WTC11 (cell line): ENCODE results near the gene SERTAD3. TPM values are rescaled to one million over a fixed set of nuclear protein-coding genes. Genes with fewer than 3 reads are reported as not detected.
A peak's percentile ranks its signal among the peaks of the same experiment; 100 is the strongest.

Source experiments
- ATAC-seq: fragments of 200-7000 bp; cut with Tn5 transposase; 2 replicates; pipeline ENCODE4 v1.10.0; 2021; ENCODE audit warnings: mild to moderate bottlenecking, moderate library complexity
- CTCF ChIA-PET: fragments of 300-600 bp; sonication (Branson Sonifier 250); formaldehyde crosslinking; loops from one replicate; lab custom pipeline; 2021; ENCODE audit warnings: antibody characterized with exemption; lab: Charles Lee
- POLR2A ChIA-PET: fragments of 350-600 bp; sonication (Branson Sonifier 250); formaldehyde crosslinking; loops from one replicate; lab custom pipeline; 2021; ENCODE audit warnings: antibody characterized with exemption; lab: Charles Lee
- DNase-seq: peaks from one replicate; pipeline ENCODE4 v3.0.0; 2021; ENCODE audit warnings: low spot score
- H3K27ac Mint-ChIP-seq: 2 replicates; pipeline ENCODE4 v1.8.0; 2021; ENCODE audit warnings: mixed read lengths
- H3K27me3 Mint-ChIP-seq: 2 replicates; pipeline ENCODE4 v1.8.0; 2021; ENCODE audit warnings: low read depth, mild to moderate bottlenecking, moderate library complexity, mixed read lengths
- H3K36me3 Mint-ChIP-seq: 2 replicates; pipeline ENCODE4 v1.8.0; 2021; ENCODE audit warnings: mixed read lengths
- H3K4me1 Mint-ChIP-seq: 2 replicates; pipeline ENCODE4 v1.8.0; 2022; ENCODE audit warnings: mixed read lengths
- H3K4me3 Mint-ChIP-seq: 2 replicates; pipeline ENCODE4 v1.8.0; 2021; ENCODE audit warnings: mild to moderate bottlenecking, moderate library complexity, mixed read lengths
- H3K9me3 Mint-ChIP-seq: 2 replicates; pipeline ENCODE4 v1.8.0; 2021; ENCODE audit warnings: mixed read lengths
- EMX1 ChIP-seq: fragments of 250-450 bp; sonication (Bioruptor Pico); IDR thresholded peaks from 2 replicates; pipeline ENCODE4 v1.8.0; 2021; ENCODE audit warnings: mild to moderate bottlenecking
- GRHL2 ChIP-seq: fragments of 250-450 bp; sonication (Bioruptor Pico); IDR thresholded peaks from 2 replicates; pipeline ENCODE4 v1.8.0; 2022; ENCODE audit warnings: mild to moderate bottlenecking, moderate library complexity; ENCODE audit not compliant: insufficient replicate concordance, severe bottlenecking
- GTF2I ChIP-seq: fragments of 250-450 bp; sonication (Bioruptor Pico); conservative IDR thresholded peaks from 2 replicates; pipeline ENCODE4 v1.4.0; 2021; ENCODE audit warnings: mild to moderate bottlenecking
- MYBL2 ChIP-seq: sonication (generic); formaldehyde crosslinking; IDR thresholded peaks from 2 replicates; pipeline ENCODE4 v1.8.1; 2023; ENCODE audit warnings: mild to moderate bottlenecking, moderate library complexity, missing genetic modification reagents
- NFATC4 ChIP-seq: fragments of 250-450 bp; sonication (Bioruptor Pico); IDR thresholded peaks from 2 replicates; pipeline ENCODE4 v1.9.0; 2021; ENCODE audit warnings: mild to moderate bottlenecking
- SMAD3 ChIP-seq: sonication (generic); formaldehyde crosslinking; IDR thresholded peaks from 2 replicates; pipeline ENCODE4 v1.8.0; 2022; ENCODE audit warnings: missing genetic modification reagents, mild to moderate bottlenecking, borderline replicate concordance
- SOX15 ChIP-seq: fragments of 250-450 bp; sonication (Bioruptor Pico); IDR thresholded peaks from 2 replicates; pipeline ENCODE4 v1.9.0; 2021; ENCODE audit warnings: mild to moderate bottlenecking
- ZNF317 ChIP-seq: sonication (generic); formaldehyde crosslinking; IDR thresholded peaks from 2 replicates; pipeline ENCODE4 v1.8.1; 2023; ENCODE audit warnings: low read depth, mild to moderate bottlenecking, moderate library complexity, missing genetic modification reagents, borderline replicate concordance
- total RNA-seq: library from RNA; stranded (reverse); gene quantifications from 3 replicates; pipeline ENCODE4 v1.2.3, GENCODE V29; 2021
- TF ChIP-seq, protein P1 (sequence below): sonication (generic); formaldehyde crosslinking; IDR thresholded peaks from 2 replicates; pipeline ENCODE4 v1.8.1; 2023; ENCODE audit warnings: mild to moderate bottlenecking, missing genetic modification reagents, borderline replicate concordance
- TF ChIP-seq, protein P2 (sequence below): fragments of 250-450 bp; sonication (Bioruptor Pico); IDR thresholded peaks from 2 replicates; pipeline ENCODE4 v1.9.0; 2021; ENCODE audit warnings: moderate library complexity, mild to moderate bottlenecking, inconsistent platforms, borderline replicate concordance
- TF ChIP-seq, protein P3 (sequence below): sonication (generic); formaldehyde crosslinking; IDR thresholded peaks from 2 replicates; pipeline ENCODE4 v1.8.0; 2023; ENCODE audit warnings: mild to moderate bottlenecking, missing genetic modification reagents
- TF ChIP-seq, protein P4 (sequence below): sonication (generic); formaldehyde crosslinking; IDR thresholded peaks from 2 replicates; pipeline ENCODE4 v1.8.0; 2022; ENCODE audit warnings: mild to moderate bottlenecking, missing genetic modification reagents
- TF ChIP-seq, protein P5 (sequence below): fragments of 200-600 bp; IDR thresholded peaks from 2 replicates; pipeline ENCODE4 v1.8.0; 2022; ENCODE audit warnings: antibody characterized with exemption
- TF ChIP-seq, protein P6 (sequence below): sonication (generic); formaldehyde crosslinking; IDR thresholded peaks from 2 replicates; pipeline ENCODE4 v1.8.0; 2022; ENCODE audit warnings: mild to moderate bottlenecking, missing genetic modification reagents
- TF ChIP-seq, protein P7 (sequence below): sonication (generic); formaldehyde crosslinking; conservative IDR thresholded peaks from 2 replicates; pipeline ENCODE4 v1.8.1; 2023; ENCODE audit warnings: mild to moderate bottlenecking, low read depth, missing genetic modification reagents, moderate library complexity
- TF ChIP-seq, protein P8 (sequence below): fragments of 250-450 bp; sonication (Bioruptor Pico); IDR thresholded peaks from 2 replicates; pipeline ENCODE4 v1.9.0; 2021; ENCODE audit warnings: mild to moderate bottlenecking

SERTAD3 gene
- total RNA-seq, 1 experiment from 2014 or later: 33.6 TPM

DNA sequence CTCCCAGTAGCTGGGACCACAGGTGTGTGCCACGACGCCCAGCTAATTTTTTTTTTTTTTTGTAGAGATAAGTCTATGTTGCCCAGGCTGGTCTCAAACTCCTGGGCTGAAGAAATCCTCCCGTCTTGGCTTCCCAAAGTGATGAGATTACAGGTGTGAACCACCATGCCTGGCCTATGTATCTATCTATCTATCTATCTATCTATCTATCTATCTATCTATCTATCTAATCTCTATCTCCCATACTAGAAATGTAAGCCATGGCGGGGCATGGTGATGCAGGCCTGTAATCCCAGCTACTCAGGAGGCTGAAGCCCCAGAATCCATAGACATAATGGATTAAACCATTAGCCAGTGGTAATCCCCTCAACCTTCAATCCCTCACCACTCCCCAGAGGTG lies 6.5 kb upstream of the SERTAD3 start (continued):
- TF ChIP-seq, protein P1, sequence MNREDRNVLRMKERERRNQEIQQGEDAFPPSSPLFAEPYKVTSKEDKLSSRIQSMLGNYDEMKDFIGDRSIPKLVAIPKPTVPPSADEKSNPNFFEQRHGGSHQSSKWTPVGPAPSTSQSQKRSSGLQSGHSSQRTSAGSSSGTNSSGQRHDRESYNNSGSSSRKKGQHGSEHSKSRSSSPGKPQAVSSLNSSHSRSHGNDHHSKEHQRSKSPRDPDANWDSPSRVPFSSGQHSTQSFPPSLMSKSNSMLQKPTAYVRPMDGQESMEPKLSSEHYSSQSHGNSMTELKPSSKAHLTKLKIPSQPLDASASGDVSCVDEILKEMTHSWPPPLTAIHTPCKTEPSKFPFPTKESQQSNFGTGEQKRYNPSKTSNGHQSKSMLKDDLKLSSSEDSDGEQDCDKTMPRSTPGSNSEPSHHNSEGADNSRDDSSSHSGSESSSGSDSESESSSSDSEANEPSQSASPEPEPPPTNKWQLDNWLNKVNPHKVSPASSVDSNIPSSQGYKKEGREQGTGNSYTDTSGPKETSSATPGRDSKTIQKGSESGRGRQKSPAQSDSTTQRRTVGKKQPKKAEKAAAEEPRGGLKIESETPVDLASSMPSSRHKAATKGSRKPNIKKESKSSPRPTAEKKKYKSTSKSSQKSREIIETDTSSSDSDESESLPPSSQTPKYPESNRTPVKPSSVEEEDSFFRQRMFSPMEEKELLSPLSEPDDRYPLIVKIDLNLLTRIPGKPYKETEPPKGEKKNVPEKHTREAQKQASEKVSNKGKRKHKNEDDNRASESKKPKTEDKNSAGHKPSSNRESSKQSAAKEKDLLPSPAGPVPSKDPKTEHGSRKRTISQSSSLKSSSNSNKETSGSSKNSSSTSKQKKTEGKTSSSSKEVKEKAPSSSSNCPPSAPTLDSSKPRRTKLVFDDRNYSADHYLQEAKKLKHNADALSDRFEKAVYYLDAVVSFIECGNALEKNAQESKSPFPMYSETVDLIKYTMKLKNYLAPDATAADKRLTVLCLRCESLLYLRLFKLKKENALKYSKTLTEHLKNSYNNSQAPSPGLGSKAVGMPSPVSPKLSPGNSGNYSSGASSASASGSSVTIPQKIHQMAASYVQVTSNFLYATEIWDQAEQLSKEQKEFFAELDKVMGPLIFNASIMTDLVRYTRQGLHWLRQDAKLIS (CRISPR knock-in tag): no peak
- TF ChIP-seq MYBL2: no peak

DNA sequence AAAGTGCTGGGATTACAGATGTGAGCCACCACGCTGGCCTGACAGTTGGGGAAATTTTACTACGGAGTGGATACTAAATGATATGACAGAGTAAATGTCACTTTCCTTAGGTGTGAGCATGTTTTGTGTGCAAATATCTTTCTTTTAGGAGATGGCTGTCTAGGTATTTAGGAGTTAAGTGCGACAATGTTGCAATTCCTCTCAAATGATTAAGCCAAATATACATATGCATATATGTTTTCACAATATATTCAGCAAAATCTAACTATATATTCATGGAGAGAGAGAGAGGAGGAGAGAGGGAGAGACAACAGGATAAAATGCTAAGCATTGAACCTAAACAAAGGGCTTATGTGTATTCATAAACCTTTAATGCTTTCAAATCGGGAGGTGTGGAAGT lies 5.4 kb upstream of the SERTAD3 start:
- ATAC-seq (no peak), DNase-seq (no peak)
- CTCF ChIA-PET: no interaction called here
- POLR2A ChIA-PET: no interaction called here
- TF ChIP-seq GTF2I (CRISPR knock-in tag): no peak
- TF ChIP-seq SOX15 (CRISPR knock-in tag): no peak
- TF ChIP-seq, protein P2, sequence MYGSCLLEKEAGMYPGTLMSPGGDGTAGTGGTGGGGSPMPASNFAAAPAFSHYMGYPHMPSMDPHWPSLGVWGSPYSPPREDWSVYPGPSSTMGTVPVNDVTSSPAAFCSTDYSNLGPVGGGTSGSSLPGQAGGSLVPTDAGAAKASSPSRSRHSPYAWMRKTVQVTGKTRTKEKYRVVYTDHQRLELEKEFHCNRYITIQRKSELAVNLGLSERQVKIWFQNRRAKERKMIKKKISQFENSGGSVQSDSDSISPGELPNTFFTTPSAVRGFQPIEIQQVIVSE (CRISPR knock-in tag): no peak
- TF ChIP-seq, protein P3, sequence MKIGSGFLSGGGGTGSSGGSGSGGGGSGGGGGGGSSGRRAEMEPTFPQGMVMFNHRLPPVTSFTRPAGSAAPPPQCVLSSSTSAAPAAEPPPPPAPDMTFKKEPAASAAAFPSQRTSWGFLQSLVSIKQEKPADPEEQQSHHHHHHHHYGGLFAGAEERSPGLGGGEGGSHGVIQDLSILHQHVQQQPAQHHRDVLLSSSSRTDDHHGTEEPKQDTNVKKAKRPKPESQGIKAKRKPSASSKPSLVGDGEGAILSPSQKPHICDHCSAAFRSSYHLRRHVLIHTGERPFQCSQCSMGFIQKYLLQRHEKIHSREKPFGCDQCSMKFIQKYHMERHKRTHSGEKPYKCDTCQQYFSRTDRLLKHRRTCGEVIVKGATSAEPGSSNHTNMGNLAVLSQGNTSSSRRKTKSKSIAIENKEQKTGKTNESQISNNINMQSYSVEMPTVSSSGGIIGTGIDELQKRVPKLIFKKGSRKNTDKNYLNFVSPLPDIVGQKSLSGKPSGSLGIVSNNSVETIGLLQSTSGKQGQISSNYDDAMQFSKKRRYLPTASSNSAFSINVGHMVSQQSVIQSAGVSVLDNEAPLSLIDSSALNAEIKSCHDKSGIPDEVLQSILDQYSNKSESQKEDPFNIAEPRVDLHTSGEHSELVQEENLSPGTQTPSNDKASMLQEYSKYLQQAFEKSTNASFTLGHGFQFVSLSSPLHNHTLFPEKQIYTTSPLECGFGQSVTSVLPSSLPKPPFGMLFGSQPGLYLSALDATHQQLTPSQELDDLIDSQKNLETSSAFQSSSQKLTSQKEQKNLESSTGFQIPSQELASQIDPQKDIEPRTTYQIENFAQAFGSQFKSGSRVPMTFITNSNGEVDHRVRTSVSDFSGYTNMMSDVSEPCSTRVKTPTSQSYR (CRISPR knock-in tag): no peak
- TF ChIP-seq, protein P4, sequence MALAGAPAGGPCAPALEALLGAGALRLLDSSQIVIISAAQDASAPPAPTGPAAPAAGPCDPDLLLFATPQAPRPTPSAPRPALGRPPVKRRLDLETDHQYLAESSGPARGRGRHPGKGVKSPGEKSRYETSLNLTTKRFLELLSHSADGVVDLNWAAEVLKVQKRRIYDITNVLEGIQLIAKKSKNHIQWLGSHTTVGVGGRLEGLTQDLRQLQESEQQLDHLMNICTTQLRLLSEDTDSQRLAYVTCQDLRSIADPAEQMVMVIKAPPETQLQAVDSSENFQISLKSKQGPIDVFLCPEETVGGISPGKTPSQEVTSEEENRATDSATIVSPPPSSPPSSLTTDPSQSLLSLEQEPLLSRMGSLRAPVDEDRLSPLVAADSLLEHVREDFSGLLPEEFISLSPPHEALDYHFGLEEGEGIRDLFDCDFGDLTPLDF: no peak
- no peak for TF ChIP-seq EMX1 (CRISPR knock-in tag)
- TF ChIP-seq NFATC4 (CRISPR knock-in tag): no peak
- TF ChIP-seq, protein P5, sequence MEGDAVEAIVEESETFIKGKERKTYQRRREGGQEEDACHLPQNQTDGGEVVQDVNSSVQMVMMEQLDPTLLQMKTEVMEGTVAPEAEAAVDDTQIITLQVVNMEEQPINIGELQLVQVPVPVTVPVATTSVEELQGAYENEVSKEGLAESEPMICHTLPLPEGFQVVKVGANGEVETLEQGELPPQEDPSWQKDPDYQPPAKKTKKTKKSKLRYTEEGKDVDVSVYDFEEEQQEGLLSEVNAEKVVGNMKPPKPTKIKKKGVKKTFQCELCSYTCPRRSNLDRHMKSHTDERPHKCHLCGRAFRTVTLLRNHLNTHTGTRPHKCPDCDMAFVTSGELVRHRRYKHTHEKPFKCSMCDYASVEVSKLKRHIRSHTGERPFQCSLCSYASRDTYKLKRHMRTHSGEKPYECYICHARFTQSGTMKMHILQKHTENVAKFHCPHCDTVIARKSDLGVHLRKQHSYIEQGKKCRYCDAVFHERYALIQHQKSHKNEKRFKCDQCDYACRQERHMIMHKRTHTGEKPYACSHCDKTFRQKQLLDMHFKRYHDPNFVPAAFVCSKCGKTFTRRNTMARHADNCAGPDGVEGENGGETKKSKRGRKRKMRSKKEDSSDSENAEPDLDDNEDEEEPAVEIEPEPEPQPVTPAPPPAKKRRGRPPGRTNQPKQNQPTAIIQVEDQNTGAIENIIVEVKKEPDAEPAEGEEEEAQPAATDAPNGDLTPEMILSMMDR: no peak
- TF ChIP-seq, protein P6, sequence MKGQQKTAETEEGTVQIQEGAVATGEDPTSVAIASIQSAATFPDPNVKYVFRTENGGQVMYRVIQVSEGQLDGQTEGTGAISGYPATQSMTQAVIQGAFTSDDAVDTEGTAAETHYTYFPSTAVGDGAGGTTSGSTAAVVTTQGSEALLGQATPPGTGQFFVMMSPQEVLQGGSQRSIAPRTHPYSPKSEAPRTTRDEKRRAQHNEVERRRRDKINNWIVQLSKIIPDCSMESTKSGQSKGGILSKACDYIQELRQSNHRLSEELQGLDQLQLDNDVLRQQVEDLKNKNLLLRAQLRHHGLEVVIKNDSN (CRISPR knock-in tag): no peak
- no peaks in the 10 kb centered on the region for H3K9me3 Mint-ChIP-seq
- no peak overlapping the region for H3K4me3 Mint-ChIP-seq
- H3K4me1 Mint-ChIP-seq: peaks cover 19% of the 10 kb centered on the region
- H3K27me3 Mint-ChIP-seq: no peaks in the 10 kb centered on the region
- no peak overlapping the region for H3K27ac Mint-ChIP-seq
- peaks cover 3% of the 10 kb centered on the region; the same call in 1 of the 2 replicates for H3K36me3 Mint-ChIP-seq

DNA sequence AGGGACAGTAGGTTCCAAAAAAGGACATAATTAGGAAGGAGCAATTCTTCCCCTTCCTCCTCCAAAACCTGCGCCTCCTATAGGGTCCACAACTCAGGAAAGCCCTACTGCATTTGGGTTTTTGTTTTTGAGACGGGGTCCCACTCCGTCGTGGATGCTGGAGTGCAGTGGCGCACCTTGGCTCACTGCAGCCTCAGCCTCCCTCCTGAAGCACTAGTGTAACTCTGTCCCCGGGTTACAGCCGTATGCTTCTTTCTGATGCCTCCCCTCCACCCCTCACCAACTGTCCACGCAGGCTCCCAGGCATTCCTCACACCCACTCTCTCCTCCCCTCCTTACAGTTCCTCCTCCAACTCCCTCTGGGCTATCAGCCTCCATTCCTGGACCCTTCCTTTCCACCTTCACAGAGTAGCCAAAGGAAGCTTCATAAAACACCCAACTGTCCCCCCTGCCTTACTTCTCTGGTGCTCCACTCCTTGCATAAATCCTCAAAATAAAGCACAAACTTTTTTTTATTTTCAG lies 2.2 kb upstream of the SERTAD3 start:
- ChIA-PET POLR2A (interaction anchor here (1.3 to 1.5 kb wide), 2 partner anchors 19 to 20 kb away, joined by 3 to 5 read pairs; partner anchors contain the start of genes BLVRB and SERTAD1), CTCF (no interaction called here)

More for the DNA sequence above, 2.2 kb upstream of the SERTAD3 start:
- TF ChIP-seq, protein P7, sequence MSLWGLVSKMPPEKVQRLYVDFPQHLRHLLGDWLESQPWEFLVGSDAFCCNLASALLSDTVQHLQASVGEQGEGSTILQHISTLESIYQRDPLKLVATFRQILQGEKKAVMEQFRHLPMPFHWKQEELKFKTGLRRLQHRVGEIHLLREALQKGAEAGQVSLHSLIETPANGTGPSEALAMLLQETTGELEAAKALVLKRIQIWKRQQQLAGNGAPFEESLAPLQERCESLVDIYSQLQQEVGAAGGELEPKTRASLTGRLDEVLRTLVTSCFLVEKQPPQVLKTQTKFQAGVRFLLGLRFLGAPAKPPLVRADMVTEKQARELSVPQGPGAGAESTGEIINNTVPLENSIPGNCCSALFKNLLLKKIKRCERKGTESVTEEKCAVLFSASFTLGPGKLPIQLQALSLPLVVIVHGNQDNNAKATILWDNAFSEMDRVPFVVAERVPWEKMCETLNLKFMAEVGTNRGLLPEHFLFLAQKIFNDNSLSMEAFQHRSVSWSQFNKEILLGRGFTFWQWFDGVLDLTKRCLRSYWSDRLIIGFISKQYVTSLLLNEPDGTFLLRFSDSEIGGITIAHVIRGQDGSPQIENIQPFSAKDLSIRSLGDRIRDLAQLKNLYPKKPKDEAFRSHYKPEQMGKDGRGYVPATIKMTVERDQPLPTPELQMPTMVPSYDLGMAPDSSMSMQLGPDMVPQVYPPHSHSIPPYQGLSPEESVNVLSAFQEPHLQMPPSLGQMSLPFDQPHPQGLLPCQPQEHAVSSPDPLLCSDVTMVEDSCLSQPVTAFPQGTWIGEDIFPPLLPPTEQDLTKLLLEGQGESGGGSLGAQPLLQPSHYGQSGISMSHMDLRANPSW (CRISPR knock-in tag): no peak
- TF ChIP-seq SMAD3 (CRISPR knock-in tag) (no peak), GRHL2 (CRISPR knock-in tag) (no peak), ZNF317 (CRISPR knock-in tag) (no peak)
- TF ChIP-seq, protein P8, sequence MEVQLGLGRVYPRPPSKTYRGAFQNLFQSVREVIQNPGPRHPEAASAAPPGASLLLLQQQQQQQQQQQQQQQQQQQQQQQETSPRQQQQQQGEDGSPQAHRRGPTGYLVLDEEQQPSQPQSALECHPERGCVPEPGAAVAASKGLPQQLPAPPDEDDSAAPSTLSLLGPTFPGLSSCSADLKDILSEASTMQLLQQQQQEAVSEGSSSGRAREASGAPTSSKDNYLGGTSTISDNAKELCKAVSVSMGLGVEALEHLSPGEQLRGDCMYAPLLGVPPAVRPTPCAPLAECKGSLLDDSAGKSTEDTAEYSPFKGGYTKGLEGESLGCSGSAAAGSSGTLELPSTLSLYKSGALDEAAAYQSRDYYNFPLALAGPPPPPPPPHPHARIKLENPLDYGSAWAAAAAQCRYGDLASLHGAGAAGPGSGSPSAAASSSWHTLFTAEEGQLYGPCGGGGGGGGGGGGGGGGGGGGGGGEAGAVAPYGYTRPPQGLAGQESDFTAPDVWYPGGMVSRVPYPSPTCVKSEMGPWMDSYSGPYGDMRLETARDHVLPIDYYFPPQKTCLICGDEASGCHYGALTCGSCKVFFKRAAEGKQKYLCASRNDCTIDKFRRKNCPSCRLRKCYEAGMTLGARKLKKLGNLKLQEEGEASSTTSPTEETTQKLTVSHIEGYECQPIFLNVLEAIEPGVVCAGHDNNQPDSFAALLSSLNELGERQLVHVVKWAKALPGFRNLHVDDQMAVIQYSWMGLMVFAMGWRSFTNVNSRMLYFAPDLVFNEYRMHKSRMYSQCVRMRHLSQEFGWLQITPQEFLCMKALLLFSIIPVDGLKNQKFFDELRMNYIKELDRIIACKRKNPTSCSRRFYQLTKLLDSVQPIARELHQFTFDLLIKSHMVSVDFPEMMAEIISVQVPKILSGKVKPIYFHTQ (CRISPR knock-in tag): no peak
- no peak overlapping the region for H3K4me3 Mint-ChIP-seq
- no peak for ATAC-seq
- peaks cover 11% of the 10 kb centered on the region for H3K36me3 Mint-ChIP-seq
- no peaks in the 10 kb centered on the region for H3K27me3 Mint-ChIP-seq
- no peaks in the 10 kb centered on the region for H3K9me3 Mint-ChIP-seq
- DNase-seq: no peak
- H3K27ac Mint-ChIP-seq: peak overlapping the region; percentile 99
- H3K4me1 Mint-ChIP-seq: peaks cover 30% of the 10 kb centered on the region
